Transverse colon (tissue), 4 donors: Measurements from ENCODE around the gene SERPINB11. TPM values are rescaled to one million over a fixed set of nuclear protein-coding genes. Genes with fewer than 3 reads are reported as not detected.

Experiments used
- DNase-seq: peaks from one replicate; pipeline ENCODE4 v3.0.0-alpha.2; 2019
- H3K27ac ChIP-seq, 4 donors: fragments of 200-600 bp; sonication (generic); 2 replicates each; pipeline ENCODE4 v1.5.1; 2016 to 2018; ENCODE audit warnings: inconsistent platforms in 4 of 4
- H3K27me3 ChIP-seq: fragments of 200-600 bp; sonication (generic); 2 replicates; pipeline ENCODE4 v1.5.1; 2017; ENCODE audit warnings: inconsistent platforms
- H3K36me3 ChIP-seq, 4 donors: fragments of 200-600 bp; sonication (generic); 2 replicates each; pipeline ENCODE4 v1.5.1; 2017 to 2019; ENCODE audit warnings: inconsistent platforms in 4 of 4
- H3K4me1 ChIP-seq, 4 donors: fragments of 200-600 bp; sonication (generic); 2 replicates each; pipeline ENCODE4 v1.5.1; 2017 to 2020; ENCODE audit warnings: inconsistent platforms in 4 of 4
- H3K4me3 ChIP-seq, 4 donors: fragments of 200-600 bp; sonication (generic); 1 replicate in 1 of 4; 2 replicates in 3 of 4; pipeline versions ENCODE4 v1.5.1 to v1.6.1; 2017 to 2019; ENCODE audit warnings: inconsistent platforms in 4 of 4
- H3K9me3 ChIP-seq, 2 donors: fragments of 200-600 bp; sonication (generic); 2 replicates each; pipeline ENCODE4 v1.5.1; 2017 to 2019; ENCODE audit warnings: inconsistent platforms in 2 of 2
- CTCF ChIP-seq, 5 experiments: fragments of 200-600 bp in 3 of 5; fragments of 450-650 bp in 2 of 5; sonication (generic) in 3 of 5; IDR thresholded peaks; 1 replicate in 2 of 5; 2 replicates in 3 of 5; pipeline ENCODE4 v1.5.1; 2016 to 2017; ENCODE audit warnings: antibody characterized with exemption in 5 of 5, inconsistent platforms in 3 of 5, mild to moderate bottlenecking in 2 of 5, moderate library complexity in 1 of 5
- EP300 ChIP-seq: sonication (generic); formaldehyde crosslinking; IDR thresholded peaks from one replicate; pipeline ENCODE4 v1.6.1; 2017; ENCODE audit warnings: antibody characterized with exemption, low read depth
- POLR2A ChIP-seq: fragments of 450-650 bp; IDR thresholded peaks from one replicate; pipeline ENCODE4 v1.6.1; 2016; ENCODE audit warnings: antibody characterized with exemption, mild to moderate bottlenecking, moderate library complexity
- POLR2AphosphoS5 ChIP-seq, 3 donors: sonication (generic); formaldehyde crosslinking; IDR thresholded peaks; one replicate each; pipeline ENCODE4 v1.6.1; 2016; ENCODE audit warnings: antibody characterized with exemption in 3 of 3
- WGBS, 2 donors: methylation state at CpG; one replicate each; pipeline ENCODE4 v1.1.5; 2018; ENCODE audit warnings: low coverage in 1 of 2; 5-methylcytosine and 5-hydroxymethylcytosine counted together
- in situ Hi-C, 4 donors: fragments of 200-750 bp; cut with MboI; loops; one replicate each; pipeline versions ENCODE4 v1.15.0 to v1.15.1; 2017; ENCODE audit warnings: low sequenced_read_pairs in 3 of 4, low pct_ligation_motif_present in 1 of 4, low pct_unique_long_range_greater_than_20kb in 1 of 4
- intact Hi-C: fragments of 100-400 bp; cut with DNase I; formaldehyde crosslinking; loops from one replicate; pipeline ENCODE4 v1.15.1; 2023; ENCODE audit warnings: low total_unique reads
- total RNA-seq, 4 donors: library from RNA; depleted of rRNA; stranded (reverse); fragments of >200 nt; gene quantifications; one replicate each; pipeline ENCODE4 v1.1.0, GENCODE V29; 2016

The SERPINB11 gene
- total RNA-seq, 4 donors from 2014 or later, result not detected

- Histone ChIP-seq H3K9me3 (no peaks in the 10 kb centered on the region), H3K4me3 (no peak overlapping the region), H3K27me3 (no peaks in the 10 kb centered on the region), H3K4me1 (no peaks in the 10 kb centered on the region), H3K36me3 (no peaks in the 10 kb centered on the region), H3K27ac (no peak overlapping the region)
- in situ Hi-C loops (no loop called here), intact Hi-C loops (no loop called here)
- no peak for DNase-seq
- WGBS, 2 donors, result 20 to 68% methylated on average over 1 to 5 of the region's 5 CpGs
- TF ChIP-seq CTCF (IDR thresholded peaks at IDR 0.05), result no peak
- no peak for TF ChIP-seq EP300
- no peak for TF ChIP-seq POLR2A
- TF ChIP-seq POLR2AphosphoS5 (IDR thresholded peaks at IDR 0.05), result no peak
Observed at GRCh38 chr18:63683890-63684289, 18.9 kb upstream of the SERPINB11 start.

DNA sequence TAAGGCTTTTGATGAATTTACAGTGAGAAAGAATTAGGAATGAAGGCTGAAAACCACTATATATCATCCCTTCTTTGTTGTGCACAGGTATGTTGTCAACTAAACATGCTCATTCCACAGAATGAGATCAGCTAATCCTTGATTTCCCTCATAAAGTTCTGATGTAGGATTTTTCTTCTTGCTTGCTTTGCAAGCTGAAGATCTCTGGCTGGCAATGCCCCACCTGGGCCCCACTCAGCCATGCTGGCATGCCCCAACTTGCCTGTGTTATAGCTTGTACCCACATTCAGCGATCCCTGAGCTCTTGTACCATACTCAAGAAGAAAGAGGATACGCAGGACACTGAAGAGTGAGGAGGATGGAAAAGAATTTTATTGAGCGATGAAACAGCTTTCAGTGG lies 18.0 kb upstream of the SERPINB11 start:
- Histone ChIP-seq H3K27me3 (no peaks in the 10 kb centered on the region), H3K4me1 (no peaks in the 10 kb centered on the region), H3K4me3 (no peak overlapping the region), H3K36me3 (no peaks in the 10 kb centered on the region), H3K9me3 (no peaks in the 10 kb centered on the region), H3K27ac (no peak overlapping the region)
- intact Hi-C loops, result no loop called here
- in situ Hi-C loops, result no loop called here
- DNase-seq, result no peak
- WGBS, 2 donors, result 97 to 100% methylated on average over 1 to 3 of the region's 3 CpGs
- TF ChIP-seq POLR2AphosphoS5 (IDR thresholded peaks at IDR 0.05) (no peak), CTCF (IDR thresholded peaks at IDR 0.05) (no peak), EP300 (no peak), POLR2A (no peak)

DNA sequence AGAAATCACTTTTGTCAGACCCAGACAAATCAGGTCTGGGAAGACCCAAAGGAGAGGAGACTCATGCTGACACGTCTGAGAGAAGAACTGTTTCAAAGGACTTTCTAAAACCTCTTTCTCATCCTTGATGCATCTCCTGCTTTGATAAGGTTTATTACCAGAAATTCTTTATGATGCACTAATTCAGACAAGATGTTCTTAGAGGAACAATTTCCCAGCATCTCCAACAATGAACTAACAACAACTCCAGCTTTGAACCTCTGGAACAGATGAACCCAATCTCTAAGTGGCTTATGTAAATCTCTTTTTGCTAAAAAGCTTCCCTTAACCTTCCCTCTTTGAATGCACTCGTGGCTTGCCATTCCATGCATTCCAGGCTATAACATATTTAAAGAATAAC lies 15.9 kb upstream of the SERPINB11 start:
- DNase-seq, result no peak
- in situ Hi-C loops, result no loop called here
- WGBS, 2 donors, result 25 to 56% methylated on average over 1 to 2 of the region's 2 CpGs
- intact Hi-C loops, result no loop called here
- Histone ChIP-seq H3K27me3 (no peaks in the 10 kb centered on the region), H3K4me1 (no peaks in the 10 kb centered on the region), H3K4me3 (no peak overlapping the region), H3K27ac (no peak overlapping the region), H3K9me3 (no peaks in the 10 kb centered on the region), H3K36me3 (no peaks in the 10 kb centered on the region)
- TF ChIP-seq EP300, result no peak
- no peak for TF ChIP-seq POLR2A
- TF ChIP-seq POLR2AphosphoS5 (IDR thresholded peaks at IDR 0.05), result no peak
- no peak for TF ChIP-seq CTCF (IDR thresholded peaks at IDR 0.05)

DNA sequence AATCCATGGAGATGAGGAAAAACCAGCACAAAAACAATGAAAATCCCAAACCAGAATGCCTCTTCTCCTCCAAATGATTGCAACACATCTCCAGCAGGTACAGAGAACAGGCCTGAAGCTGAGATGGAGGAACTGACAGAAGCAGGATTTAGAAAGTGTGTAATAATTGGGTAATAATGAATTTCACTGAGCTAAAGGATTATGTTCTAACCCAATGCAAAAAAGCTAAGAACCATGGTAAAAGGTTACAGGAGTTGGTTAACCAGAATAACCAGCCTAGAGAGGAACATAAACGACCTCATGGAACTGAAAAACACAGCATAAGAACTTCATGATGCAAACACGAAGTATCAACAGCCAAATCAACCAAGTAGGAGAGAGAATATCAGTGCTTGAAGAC lies 13.7 kb upstream of the SERPINB11 start:
- no peak overlapping the region for H3K27ac ChIP-seq
- no peaks in the 10 kb centered on the region for H3K36me3 ChIP-seq
- H3K4me1 ChIP-seq, result no peaks in the 10 kb centered on the region
- H3K4me3 ChIP-seq, result no peak overlapping the region
- no peak for TF ChIP-seq CTCF (IDR thresholded peaks at IDR 0.05)
- no peak for TF ChIP-seq POLR2AphosphoS5 (IDR thresholded peaks at IDR 0.05)
- TF ChIP-seq POLR2A, result no peak
- no peak for TF ChIP-seq EP300
- WGBS, 2 donors, result 47 to 53% methylated on average over 2 of the region's 2 CpGs
- in situ Hi-C loops (no loop called here), intact Hi-C loops (no loop called here)
- H3K9me3 ChIP-seq, result no peaks in the 10 kb centered on the region
- DNase-seq, result no peak
- no peaks in the 10 kb centered on the region for H3K27me3 ChIP-seq
